Smooth muscle cell (in vitro differentiated cells): Measurements from ENCODE around the gene ANXA10. TPM values are rescaled to one million over a fixed set of nuclear protein-coding genes. Genes with fewer than 3 reads are reported as not detected.

Experiments
- DNase-seq: peaks from one replicate; lab custom pipeline; 2025; ENCODE audit not compliant: unreplicated experiment; lab: John Stamatoyannopoulos, UW
- H2AFZ ChIP-seq: fragments of 200-600 bp; sonication (generic); 2 replicates; pipeline ENCODE4 v1.6.0; 2016; ENCODE audit warnings: antibody characterized with exemption, low read depth, mild to moderate bottlenecking
- H3F3A ChIP-seq: fragments of 200-600 bp; sonication (generic); 2 replicates; pipeline ENCODE4 v1.6.0; 2017; ENCODE audit warnings: antibody characterized with exemption, low read depth
- H3K27ac ChIP-seq: fragments of 200-600 bp; sonication (generic); 2 replicates; pipeline ENCODE4 v1.5.1; 2016; ENCODE audit warnings: low read depth, mild to moderate bottlenecking
- H3K27me3 ChIP-seq: fragments of 200-600 bp; sonication (generic); 2 replicates; pipeline ENCODE4 v1.6.1; 2016; ENCODE audit warnings: low read depth, mild to moderate bottlenecking
- H3K36me3 ChIP-seq: fragments of 200-600 bp; sonication (generic); 2 replicates; pipeline ENCODE4 v1.5.1; 2016; ENCODE audit warnings: low read depth
- H3K4me1 ChIP-seq: fragments of 200-600 bp; sonication (generic); 2 replicates; pipeline ENCODE4 v1.5.1; 2016; ENCODE audit warnings: low read depth
- H3K4me2 ChIP-seq: fragments of 200-600 bp; sonication (generic); 2 replicates; pipeline ENCODE4 v1.6.0; 2016; ENCODE audit warnings: mild to moderate bottlenecking
- H3K4me3 ChIP-seq: fragments of 200-600 bp; sonication (generic); 2 replicates; pipeline ENCODE4 v1.5.1; 2016; ENCODE audit warnings: mild to moderate bottlenecking
- H3K79me2 ChIP-seq: fragments of 200-600 bp; sonication (generic); 2 replicates; pipeline ENCODE4 v1.6.0; 2016; ENCODE audit warnings: low read depth, mild to moderate bottlenecking
- H3K9ac ChIP-seq: fragments of 200-600 bp; sonication (generic); 2 replicates; pipeline ENCODE4 v1.6.0; 2016; ENCODE audit warnings: low read depth
- H3K9me3 ChIP-seq: fragments of 200-600 bp; sonication (generic); replicated peaks from 2 replicates; pipeline ENCODE4 v1.5.1; 2016; ENCODE audit warnings: low read depth
- H4K20me1 ChIP-seq: fragments of 200-600 bp; sonication (generic); 2 replicates; pipeline ENCODE4 v1.6.0; 2016; ENCODE audit warnings: low read depth
- CTCF ChIP-seq: fragments of 200-600 bp; sonication (generic); IDR thresholded peaks from 2 replicates; pipeline ENCODE4 v1.5.1; 2017; ENCODE audit warnings: borderline replicate concordance, mild to moderate bottlenecking, antibody characterized with exemption; ENCODE audit not compliant: insufficient read depth, poor library complexity, severe bottlenecking
- WGBS: methylation state at CpG from one replicate; pipeline ENCODE4 v1.1.7; 2016; ENCODE audit warnings: low lambda C conversion rate; 5-methylcytosine and 5-hydroxymethylcytosine counted together
- polyA plus RNA-seq: library from polyadenylated mRNA; unstranded; fragments of >200 nt; fragmentation: Nextera tagmentation; extraction: Ambion mirVana; gene quantifications from 2 replicates; pipeline ENCODE4 v1.2.1, GENCODE V29; 2016
- total RNA-seq: library from RNA; depleted of rRNA; stranded (reverse); fragments of >200 nt; gene quantifications from 2 replicates; pipeline ENCODE4 v1.2.3, GENCODE V29; 2014

Gene ANXA10
- total and polyA plus RNA-seq, 2 experiments from 2014 or later = not detected

- 68% methylated on average over 2 of the region's 2 CpGs for WGBS
- Histone ChIP-seq H4K20me1 (no peaks in the 10 kb centered on the region), H3K79me2 (no peaks in the 10 kb centered on the region), H3K9me3 (no peaks in the 10 kb centered on the region), H3F3A (no peaks in the 10 kb centered on the region), H3K4me3 (no peak overlapping the region), H3K27me3 (no peaks in the 10 kb centered on the region), H3K27ac (no peak overlapping the region), H3K4me1 (no peaks in the 10 kb centered on the region), H3K36me3 (no peaks in the 10 kb centered on the region), H3K9ac (no peak overlapping the region), H2AFZ (no peak overlapping the region), H3K4me2 (no peak overlapping the region)
- TF ChIP-seq CTCF = no peak
- no peak for DNase-seq
Observed at GRCh38 chr4:168071304-168071703, 21.0 kb upstream of the ANXA10 start.

- H2AFZ ChIP-seq = no peak overlapping the region
- H3K27ac ChIP-seq = no peak overlapping the region
- WGBS = 96% methylated on average over 4 of the region's 4 CpGs
- H3K9ac ChIP-seq = no peak overlapping the region
- no peaks in the 10 kb centered on the region for H3K4me1 ChIP-seq
- H3K4me3 ChIP-seq = no peak overlapping the region
- no peak for DNase-seq
- H3K4me2 ChIP-seq = no peak overlapping the region
- no peaks in the 10 kb centered on the region for H3K79me2 ChIP-seq
- no peak for TF ChIP-seq CTCF
- no peaks in the 10 kb centered on the region for H3K36me3 ChIP-seq
- no peaks in the 10 kb centered on the region for H3K9me3 ChIP-seq
- H3K27me3 ChIP-seq = no peaks in the 10 kb centered on the region
- no peaks in the 10 kb centered on the region for H3F3A ChIP-seq
- no peaks in the 10 kb centered on the region for H4K20me1 ChIP-seq
Observed at GRCh38 chr4:168074861-168075260, 17.5 kb upstream of the ANXA10 start.

- H3F3A ChIP-seq = no peaks in the 10 kb centered on the region
- no peaks in the 10 kb centered on the region for H3K27me3 ChIP-seq
- TF ChIP-seq CTCF = peak; percentile 88
- H3K4me3 ChIP-seq = no peak overlapping the region
- DNase-seq = peak; percentile 0
- no peaks in the 10 kb centered on the region for H3K9me3 ChIP-seq
- no peak overlapping the region for H3K27ac ChIP-seq
- H3K9ac ChIP-seq = no peak overlapping the region
- H3K4me2 ChIP-seq = no peak overlapping the region
- no peaks in the 10 kb centered on the region for H4K20me1 ChIP-seq
- no peaks in the 10 kb centered on the region for H3K4me1 ChIP-seq
- no peak overlapping the region for H2AFZ ChIP-seq
- no peaks in the 10 kb centered on the region for H3K36me3 ChIP-seq
- 15% methylated on average over 2 of the region's 2 CpGs for WGBS
- no peaks in the 10 kb centered on the region for H3K79me2 ChIP-seq
Observed at GRCh38 chr4:168076989-168077725, 15.2 kb upstream of the ANXA10 start.

GRCh38 chr4:168077726-168078239 is 14.6 kb upstream of the ANXA10 start:
- Histone ChIP-seq H3K36me3 (no peaks in the 10 kb centered on the region), H4K20me1 (no peaks in the 10 kb centered on the region), H2AFZ (no peak overlapping the region), H3K4me2 (no peak overlapping the region), H3K4me3 (no peak overlapping the region), H3K27ac (no peak overlapping the region), H3K9me3 (no peaks in the 10 kb centered on the region), H3K79me2 (no peaks in the 10 kb centered on the region), H3K9ac (no peak overlapping the region), H3K27me3 (no peaks in the 10 kb centered on the region), H3K4me1 (no peaks in the 10 kb centered on the region), H3F3A (no peaks in the 10 kb centered on the region)
- WGBS = 92% methylated on average over 5 of the region's 5 CpGs
- no peak for DNase-seq
- TF ChIP-seq CTCF = no peak
